ENCODE results near the gene TULP3. TPM values are rescaled to one million over a fixed set of nuclear protein-coding genes. Genes with fewer than 3 reads are reported as not detected.

Gene TULP3
- total and polyA plus RNA-seq, 3 donors from 2014 or later = 20.5 to 29.2 (median 26.5) TPM

GRCh38 chr12:2958432-2959191, 67.9 kb downstream of the TULP3 start:
- WGBS, 2 donors = 2% methylated on average over 17 to 48 of the region's 48 CpGs
- intact Hi-C loops (cut with DNase I; ENCODE audit: low total_unique reads) = no loop called here
- H3K4me1 ChIP-seq = no peaks in the 10 kb centered on the region
- TF ChIP-seq CTCF (IDR thresholded peaks at IDR 0.05) = no peak
- no peak for TF ChIP-seq POLR2A (IDR thresholded peaks at IDR 0.05)
- DNase-seq = no peak
- peak overlapping the region in 1 of 2 donors; percentile 22 for H3K27ac ChIP-seq
- no peaks in the 10 kb centered on the region for H3K9me3 ChIP-seq
- H3K36me3 ChIP-seq (ENCODE audit: low read depth, missing control alignments) = no peaks in the 10 kb centered on the region
- H3K4me3 ChIP-seq = peak overlapping the region; percentile 47 to 56
- H3K27me3 ChIP-seq = no peaks in the 10 kb centered on the region

- Histone ChIP-seq H3K4me1 (no peaks in the 10 kb centered on the region), H3K9me3 (no peaks in the 10 kb centered on the region), H3K27ac (peak within 1 kb of the TSS in 1 of 2 donors; percentile 45), H3K27me3 (no peaks in the 10 kb centered on the region), H3K36me3 (ENCODE audit: low read depth, missing control alignments) (no peaks in the 10 kb centered on the region), H3K4me3 (peak within 1 kb of the TSS; percentile 53 to 58)
- intact Hi-C loops (cut with DNase I; ENCODE audit: low total_unique reads) = no loop called here
- peak; percentile 44 for DNase-seq
- WGBS, 2 donors = 0% methylated on average over 4 of the region's 50 CpGs; no CpG with 5 or more reads in 1 of the 2 donors
- TF ChIP-seq CTCF (IDR thresholded peaks at IDR 0.05) (no peak), POLR2A (IDR thresholded peaks at IDR 0.05) (no peak)
Observed at GRCh38 chr12:2959192-2959504, 68.5 kb downstream of the TULP3 start, which contains the start of gene TEAD4. Gene TEAD4, plus strand, starts transcription at chr12:2959397.

GRCh38 chr12:2959505-2960389, 69.1 kb downstream of the TULP3 start:
- WGBS, 2 donors = 2% methylated on average over 54 to 100 of the region's 104 CpGs
- DNase-seq = peak; percentile 32
- Histone ChIP-seq H3K27me3 (no peaks in the 10 kb centered on the region), H3K9me3 (no peaks in the 10 kb centered on the region), H3K27ac (peak overlapping the region in 1 of 2 donors; percentile 45), H3K4me3 (peak overlapping the region; percentile 53 to 58), H3K4me1 (no peaks in the 10 kb centered on the region), H3K36me3 (ENCODE audit: low read depth, missing control alignments) (no peaks in the 10 kb centered on the region)
- intact Hi-C loops (cut with DNase I; ENCODE audit: low total_unique reads) = no loop called here
- no peak for TF ChIP-seq CTCF (IDR thresholded peaks at IDR 0.05)
- no peak for TF ChIP-seq POLR2A (IDR thresholded peaks at IDR 0.05)

- no peaks in the 10 kb centered on the region for H3K27me3 ChIP-seq
- intact Hi-C loops (cut with DNase I; ENCODE audit: low total_unique reads) = no loop called here
- TF ChIP-seq CTCF (IDR thresholded peaks at IDR 0.05) = no peak
- no peak for TF ChIP-seq POLR2A (IDR thresholded peaks at IDR 0.05)
Observed at GRCh38 chr12:2960390-2960956, 69.8 kb downstream of the TULP3 start.

More at GRCh38 chr12:2960390-2960956, 69.8 kb downstream of the TULP3 start:
- H3K4me3 ChIP-seq = peak overlapping the region; percentile 53 to 58
- WGBS, 2 donors = 15 to 21% methylated on average over 13 to 18 of the region's 18 CpGs
- peak overlapping the region in 1 of 2 donors; percentile 45 for H3K27ac ChIP-seq
- DNase-seq = no peak
- no peaks in the 10 kb centered on the region for H3K36me3 ChIP-seq (ENCODE audit: low read depth, missing control alignments)
- H3K9me3 ChIP-seq = no peaks in the 10 kb centered on the region
- H3K4me1 ChIP-seq = no peaks in the 10 kb centered on the region
